ENCODE measurements around the gene PCGF1. TPM values are rescaled to one million over a fixed set of nuclear protein-coding genes. Genes with fewer than 3 reads are reported as not detected.

Gene PCGF1
- total and polyA plus RNA-seq, 9 of the 15 experiments (the other 6 are each of a cell fraction or from before 2014, with no cell fraction given): 20.3 to 45.7 (median 29.3) TPM

DNA sequence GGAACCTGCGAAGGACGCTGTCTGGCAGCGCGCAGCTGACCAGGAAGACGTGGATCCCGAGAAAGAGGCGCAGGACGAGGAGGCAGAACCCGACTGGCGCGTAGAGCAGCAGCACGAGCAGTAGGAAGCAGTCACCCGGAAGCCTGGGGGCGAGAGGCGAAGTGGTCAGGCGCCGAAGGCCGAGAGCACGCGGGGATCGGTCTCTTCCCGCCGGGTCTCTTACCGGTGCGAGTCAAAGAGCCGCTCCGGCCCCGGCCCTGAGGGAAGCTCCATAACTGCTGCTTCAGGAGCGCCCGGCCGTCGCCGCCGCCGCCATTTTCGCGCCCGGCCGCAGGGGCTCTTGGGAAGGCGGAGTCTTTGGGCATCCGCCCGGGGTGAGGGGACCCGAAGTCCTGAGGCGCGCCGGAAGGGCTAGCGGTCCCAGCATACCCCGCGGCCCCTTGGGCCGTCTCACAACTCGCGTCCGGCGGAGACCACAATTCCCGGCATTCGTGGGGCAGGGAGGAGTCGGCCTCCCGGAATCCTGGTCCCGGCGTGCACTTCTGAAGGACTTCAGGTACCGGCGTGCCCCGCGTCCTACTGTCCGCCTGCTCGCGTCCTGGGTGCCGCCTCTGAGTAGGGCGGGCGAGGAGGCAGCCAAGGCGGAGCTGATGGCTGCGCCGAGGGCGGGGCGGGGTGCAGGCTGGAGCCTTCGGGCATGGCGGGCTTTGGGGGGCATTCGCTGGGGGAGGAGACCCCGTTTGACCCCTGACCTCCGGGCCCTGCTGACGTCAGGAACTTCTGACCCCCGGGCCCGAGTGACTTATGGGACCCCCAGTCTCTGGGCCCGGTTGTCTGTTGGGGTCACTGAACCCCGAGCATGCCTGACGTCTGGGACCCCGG, 22.1 kb upstream of the PCGF1 start, which contains the start of the genes AUP1 and HTRA2 (continued):
- TF ChIP-seq REST (IDR thresholded peaks at IDR 0.05; ENCODE audit: borderline replicate concordance): no peak
- TF ChIP-seq REST (CRISPR knock-in tag; IDR thresholded peaks at IDR 0.05; ENCODE audit: low read depth): no peak
- 0 out of 4 replicates have a peak, but pooled peaks of 1 of the 2 experiments have one; percentile 45 for TF ChIP-seq SIN3A (IDR thresholded peaks at IDR 0.05; ENCODE audit: borderline replicate concordance in 2 of 2, control insufficient read depth in 1 of 2, low read depth in 2 of 2, low read length in 2 of 2)
- TF ChIP-seq CUX1 (CRISPR knock-in tag; IDR thresholded peaks at IDR 0.05): no peak
- no peak for TF ChIP-seq DEAF1 (CRISPR knock-in tag; IDR thresholded peaks at IDR 0.05)
- TF ChIP-seq HEY1 (CRISPR knock-in tag; IDR thresholded peaks at IDR 0.05; ENCODE audit: borderline replicate concordance): no peak
- peak; percentile 3; the same call in 1 of the 2 replicates for TF ChIP-seq BHLHE40 (IDR thresholded peaks at IDR 0.05; ENCODE audit: low read length)
- TF ChIP-seq TAF1 (IDR thresholded peaks at IDR 0.05; ENCODE audit: control insufficient read depth, extremely low read depth, insufficient read depth, low read length, severe bottlenecking): peak; percentile 98

Data from K562 (cell line).